IMR-90 (cell line): ENCODE results near the gene TCHP. TPM values are rescaled to one million over a fixed set of nuclear protein-coding genes. Genes with fewer than 3 reads are reported as not detected.

Experiments
- ATAC-seq: fragments of 200-7000 bp; cut with Tn5 transposase; 2 replicates; pipeline ENCODE4 v1.9.1; 2020; ENCODE audit warnings: low read depth, mild to moderate bottlenecking, moderate library complexity
- BruUV-seq: library from RNA; stranded (reverse); fragments of 400-500 nt; replicated peaks from 2 replicates; lab custom pipeline; 2021; lab: Mats Ljungman, UMichigan
- CTCF ChIA-PET: fragments of 300-600 bp; formaldehyde crosslinking; extraction: SDS; loops from one replicate; lab custom pipeline; 2021; ENCODE audit warnings: antibody characterized with exemption; lab: Yijun Ruan, JAX
- POLR2A ChIA-PET: fragments of 300-600 bp; sonication (Branson Sonifier 250); formaldehyde crosslinking; loops from one replicate; lab custom pipeline; 2022; ENCODE audit warnings: antibody characterized with exemption; ENCODE audit not compliant: unreplicated experiment; lab: Charles Lee
- DNase-seq: peaks from one replicate; pipeline ENCODE4 v3.0.0; 2013
- H2AFZ ChIP-seq: replicated peaks from 2 replicates; pipeline ENCODE3; 2013; ENCODE audit warnings: low read length, mild to moderate bottlenecking; ENCODE audit not compliant: poor library complexity
- H2AK5ac ChIP-seq: 2 replicates; pipeline ENCODE4 v1.6.1; 2013; ENCODE audit warnings: low read depth, low read length, inconsistent platforms
- H2AK9ac ChIP-seq: replicated peaks from 2 replicates; pipeline ENCODE3; 2013; ENCODE audit warnings: mild to moderate bottlenecking, low read depth, low read length, moderate library complexity; ENCODE audit not compliant: poor library complexity
- H2BK120ac ChIP-seq: 2 replicates; pipeline ENCODE4 v1.6.1; 2013; ENCODE audit warnings: low read depth, low read length, inconsistent platforms
- H2BK15ac ChIP-seq: 3 replicates; pipeline ENCODE4 v1.6.1; 2013; ENCODE audit warnings: low read depth, low read length, inconsistent platforms
- H2BK20ac ChIP-seq: 2 replicates; pipeline ENCODE4 v1.6.1; 2013; ENCODE audit warnings: low read depth, mild to moderate bottlenecking, inconsistent platforms, low read length, moderate library complexity
- H2BK5ac ChIP-seq: 2 replicates; pipeline ENCODE4 v1.6.1; 2013; ENCODE audit warnings: mild to moderate bottlenecking, low read depth, low read length, inconsistent platforms; ENCODE audit not compliant: poor library complexity, severe bottlenecking
- H3K14ac ChIP-seq: replicated peaks from 2 replicates; pipeline ENCODE4 v1.6.1; 2013; ENCODE audit warnings: low read depth, low read length, inconsistent platforms
- H3K18ac ChIP-seq: 2 replicates; pipeline ENCODE4 v1.6.1; 2013; ENCODE audit warnings: low read depth, low read length, control low read depth
- H3K23ac ChIP-seq: 2 replicates; pipeline ENCODE4 v1.6.1; 2013; ENCODE audit warnings: low read depth, low read length, inconsistent platforms
- H3K27ac ChIP-seq: 2 replicates; pipeline ENCODE4 v1.5.1; 2013; ENCODE audit warnings: mild to moderate bottlenecking, control low read depth, low read length; ENCODE audit not compliant: insufficient read depth
- H3K27me3 ChIP-seq: 2 replicates; pipeline ENCODE4 v1.6.1; 2013; ENCODE audit warnings: low read length; ENCODE audit not compliant: control insufficient read depth, insufficient read depth
- H3K36me3 ChIP-seq: 2 replicates; pipeline ENCODE4 v1.6.1; 2013; ENCODE audit warnings: low read length, mixed read lengths; ENCODE audit not compliant: control insufficient read depth, insufficient read depth
- H3K4ac ChIP-seq: 2 replicates; pipeline ENCODE4 v1.6.1; 2013; ENCODE audit warnings: low read depth, low read length, inconsistent platforms
- H3K4me1 ChIP-seq: 2 replicates; pipeline ENCODE4 v1.6.1; 2013; ENCODE audit warnings: low read length, mixed read lengths; ENCODE audit not compliant: control insufficient read depth, insufficient read depth
- H3K4me2 ChIP-seq: 2 replicates; pipeline ENCODE4 v1.6.1; 2013; ENCODE audit warnings: low read depth, mild to moderate bottlenecking, control low read depth, low read length, moderate library complexity
- H3K4me3 ChIP-seq: 2 replicates; pipeline ENCODE4 v1.5.1; 2013; ENCODE audit warnings: low read depth, mild to moderate bottlenecking, control low read depth, low read length, moderate library complexity; ENCODE audit not compliant: insufficient read depth
- H3K56ac ChIP-seq: 2 replicates; pipeline ENCODE4 v1.6.1; 2013; ENCODE audit warnings: low read length, inconsistent platforms; ENCODE audit not compliant: insufficient read depth; ENCODE audit errors: extremely low read depth
- H3K79me1 ChIP-seq, 2 experiments: 2 replicates each; pipeline ENCODE4 v1.6.1; 2013; ENCODE audit warnings: low read length in 2 of 2, inconsistent platforms in 1 of 2, low read depth in 1 of 2
- H3K9ac ChIP-seq: 2 replicates; pipeline ENCODE4 v1.6.1; 2013; ENCODE audit warnings: low read depth, low read length, control low read depth
- H3K9me1 ChIP-seq: 2 replicates; pipeline ENCODE4 v1.6.1; 2013; ENCODE audit warnings: low read length, inconsistent platforms; ENCODE audit not compliant: insufficient read depth
- H3K9me3 ChIP-seq: 2 replicates; pipeline ENCODE4 v1.6.1; 2013; ENCODE audit warnings: low read length; ENCODE audit not compliant: control insufficient read depth, insufficient read depth
- H4K20me1 ChIP-seq: 2 replicates; pipeline ENCODE4 v1.6.1; 2013; ENCODE audit warnings: low read length, inconsistent platforms; ENCODE audit not compliant: insufficient read depth
- H4K5ac ChIP-seq: 2 replicates; pipeline ENCODE4 v1.6.1; 2013; ENCODE audit warnings: mild to moderate bottlenecking, low read depth, low read length, control low read depth
- H4K8ac ChIP-seq, 2 experiments: 2 replicates each; pipeline ENCODE4 v1.6.1; 2013; ENCODE audit warnings: low read depth in 2 of 2, low read length in 2 of 2, control low read depth in 1 of 2, inconsistent platforms in 1 of 2
- H4K91ac ChIP-seq: 2 replicates; pipeline ENCODE4 v1.6.1; 2013; ENCODE audit warnings: low read depth, low read length, inconsistent platforms; ENCODE audit not compliant: insufficient read depth
- BHLHE40 ChIP-seq: fragments of 150-350 bp; IDR thresholded peaks from 2 replicates; pipeline ENCODE4 v1.6.1; 2016; ENCODE audit warnings: mild to moderate bottlenecking, low read depth, low read length
- CEBPB ChIP-seq: IDR thresholded peaks from 2 replicates; pipeline ENCODE4 v1.6.1; 2012; ENCODE audit warnings: low read depth, low read length, improper control_type of control experiment
- MAFK ChIP-seq: IDR thresholded peaks from 2 replicates; pipeline ENCODE4 v1.6.1; 2012; ENCODE audit warnings: low read depth, low read length, improper control_type of control experiment
- NFE2L2 ChIP-seq: fragments of 150-350 bp; IDR thresholded peaks from 2 replicates; pipeline ENCODE4 v1.6.1; 2016; ENCODE audit warnings: low read depth, mild to moderate bottlenecking, low read length
- RAD21 ChIP-seq: IDR thresholded peaks from 2 replicates; pipeline ENCODE4 v1.6.1; 2012; ENCODE audit warnings: low read length, improper control_type of control experiment
- RFX5 ChIP-seq: IDR thresholded peaks from 2 replicates; pipeline ENCODE4 v1.8.0; 2012; ENCODE audit warnings: low read depth, mild to moderate bottlenecking, low read length, moderate library complexity
- whole genome bisulfite sequencing, 2 experiments: methylation state at CpG; one replicate each; pipeline versions ENCODE4 v1.1.5 to v1.1.7; 2013; ENCODE audit warnings: missing lambda C conversion rate in 2 of 2; ENCODE audit not compliant: insufficient read length in 1 of 2; ENCODE audit errors: extremely low coverage in 2 of 2; 5-methylcytosine and 5-hydroxymethylcytosine counted together
- dilution Hi-C: fragments of 300-500 bp; cut with HindIII; formaldehyde crosslinking; loops from one replicate; pipeline ENCODE4 v1.14.3; 2018; ENCODE audit warnings: low sequenced_read_pairs; ENCODE audit not compliant: unreplicated experiment
- in situ Hi-C: fragments of 300-500 bp; cut with MboI; formaldehyde crosslinking; loops from 3 replicates; pipeline ENCODE4 v1.14.3; 2019; ENCODE audit warnings: low sequenced_read_pairs, inconsistent platforms, mixed read lengths
- intact Hi-C: fragments of 100-400 bp; cut with micrococcal nuclease; formaldehyde crosslinking; loops from 2 replicates; pipeline ENCODE4 v1.10.0; 2022
- polyA plus RNA-seq, 3 experiments: library from polyadenylated mRNA; depleted of rRNA; stranded (reverse); fragments of >200 nt; gene quantifications; 2 replicates each; pipeline ENCODE4 v1.2.3, GENCODE V29; 2012; ENCODE audit warnings: low replicate concordance in 1 of 3
- total RNA-seq: library from RNA; depleted of rRNA; stranded (reverse); fragments of >200 nt; gene quantifications from 2 replicates; pipeline ENCODE4 v1.2.3, GENCODE V29; 2012

TCHP gene
- total and polyA plus RNA-seq, 2 of the 4 experiments (the other 2 are of a cell fraction) = 6.1 to 13.4 TPM

GRCh38 chr12:109881752-109882151, 18.3 kb upstream of the TCHP start:
- no peak overlapping the region for H3K9ac ChIP-seq
- H3K9me3 ChIP-seq = no peaks in the 10 kb centered on the region
- 80% methylated on average over 1 of the region's 2 CpGs; no CpG with 5 or more reads in 1 of the 2 experiments for WGBS, 2 experiments
- H3K18ac ChIP-seq = no peak overlapping the region
- no peak overlapping the region for H2BK20ac ChIP-seq
- H3K4me1 ChIP-seq = peaks cover 10% of the 10 kb centered on the region
- H3K9me1 ChIP-seq = peaks cover 17% of the 10 kb centered on the region
- H3K79me1 ChIP-seq = peaks cover 24 to 36% of the 10 kb centered on the region in 2 experiments
- no peak overlapping the region for H2BK120ac ChIP-seq
- H4K8ac ChIP-seq = no peak overlapping the region
- ATAC-seq (no peak), DNase-seq (no peak)
- H3K36me3 ChIP-seq = no peaks in the 10 kb centered on the region
- H3K23ac ChIP-seq = no peak overlapping the region
- dilution Hi-C loops (no loop called here), in situ Hi-C loops (no loop called here), intact Hi-C loops (no loop called here)
- no peak overlapping the region for H4K5ac ChIP-seq
- no peak overlapping the region for H4K91ac ChIP-seq
- H2AFZ ChIP-seq = peak overlapping the region; percentile 24
- no peak overlapping the region for H3K14ac ChIP-seq
- 0 out of 2 replicates have a peak overlapping the region, but pooled peaks have one; percentile 36 for H3K4ac ChIP-seq
- H3K56ac ChIP-seq = no peak overlapping the region
- H2AK9ac ChIP-seq = peak overlapping the region; percentile 25
- H3K27me3 ChIP-seq = no peaks in the 10 kb centered on the region
- ChIA-PET POLR2A (no interaction called here), CTCF (interaction anchor here (0.8 kb wide), 1 partner anchor 287 kb away, joined by 3 read pairs; no protein-coding TSS in a partner anchor)
- no peak overlapping the region for H2BK5ac ChIP-seq
- no TSS peak for BruUV-seq
- H3K4me2 ChIP-seq = no peak overlapping the region
- peak overlapping the region; percentile 13; the same call in 1 of the 2 replicates for H2AK5ac ChIP-seq
- H3K27ac ChIP-seq = no peak overlapping the region
- no peak for TF ChIP-seq RAD21
- TF ChIP-seq MAFK = no peak
- TF ChIP-seq NFE2L2 = peak; percentile 20; the same call in 1 of the 2 replicates
- no peak for TF ChIP-seq CEBPB
- TF ChIP-seq BHLHE40 = no peak
- no peak for TF ChIP-seq RFX5
- peaks cover 20% of the 10 kb centered on the region; the same call in 1 of the 2 replicates for H4K20me1 ChIP-seq
- no peak overlapping the region for H3K4me3 ChIP-seq
- H2BK15ac ChIP-seq = no peak overlapping the region
